CD4-positive, alpha-beta T cell treated with Interleukin-1 beta for 1 hour (primary cell): ENCODE results near the gene GBP5.
"Not testable (repeated sequence)": the region's sequence is repeated elsewhere in the genome, so short reads cannot be mapped to it uniquely, and the experiment has no call there.

Experiments
- DNase-seq, 2 donors: peaks; one replicate each; pipeline ENCODE4 v3.0.0-alpha.2; 2020 to 2022

Gene GBP5

DNA sequence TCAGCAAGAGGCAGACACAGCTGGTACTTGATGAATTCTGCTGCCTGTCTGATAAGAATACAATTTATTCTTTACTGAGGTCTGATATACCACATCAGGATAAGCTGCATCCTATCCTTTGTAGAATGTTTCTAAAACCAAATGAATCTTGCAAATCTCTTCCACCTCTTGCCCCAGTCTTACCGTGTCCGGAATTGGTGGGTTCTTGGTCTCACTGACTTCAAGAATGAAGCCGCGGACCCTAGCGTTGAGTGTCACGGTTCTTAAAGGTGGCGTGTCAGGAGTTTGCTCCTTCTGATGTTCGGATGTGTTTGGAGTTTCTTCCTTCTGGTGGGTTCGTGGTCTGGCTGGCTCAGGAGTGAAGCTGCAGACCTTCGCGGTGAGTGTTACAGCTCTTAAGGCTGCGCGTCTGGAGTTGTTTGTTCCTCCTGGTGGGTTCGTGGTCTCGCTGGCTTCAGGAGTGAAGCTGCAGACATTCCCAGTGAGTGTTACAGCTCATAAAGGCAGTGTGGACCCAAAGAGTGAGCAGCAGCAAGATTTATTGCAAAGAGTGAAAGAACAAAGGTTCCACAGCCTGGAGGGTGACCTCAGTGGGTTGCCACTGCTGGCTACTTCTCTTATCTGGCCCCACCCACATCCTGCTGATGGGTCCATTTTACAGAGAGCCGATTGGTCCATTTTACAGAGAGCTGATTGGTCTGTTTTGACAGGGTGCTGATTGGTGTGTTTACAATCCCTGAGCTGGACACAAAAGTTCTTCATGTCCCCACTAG, at the start of gene GBP5:
Gene GBP5, minus strand, starts transcription at position 592 of the 773 bp plus-strand sequence. CDS start 3,305 bp downstream, outside the sequence.
- DNase-seq: peak; percentile 84 to 87

- no peak for DNase-seq
Observed at GRCh38 chr1:89322402-89322801, 49.7 kb upstream of the GBP5 start.

DNA sequence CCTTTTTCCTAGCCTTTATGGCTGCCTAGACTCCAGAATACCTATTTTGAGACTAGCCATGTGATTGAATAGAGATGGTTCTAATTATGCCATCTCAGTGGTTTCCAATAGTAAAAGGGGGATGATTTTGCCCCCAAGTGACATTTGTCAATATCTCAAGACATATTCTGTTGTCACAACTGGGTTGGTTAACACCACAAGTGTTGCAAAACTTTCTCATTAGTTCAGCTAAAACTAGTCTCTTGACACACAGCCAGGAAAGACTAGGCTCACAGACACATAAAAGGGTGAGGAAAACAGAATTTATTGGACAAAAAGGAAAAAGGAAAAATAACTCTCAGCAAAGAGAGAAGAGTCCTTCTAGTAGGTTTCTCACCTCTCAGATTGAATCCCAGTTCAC, 39.9 kb upstream of the GBP5 start:
- no peak for DNase-seq

DNA sequence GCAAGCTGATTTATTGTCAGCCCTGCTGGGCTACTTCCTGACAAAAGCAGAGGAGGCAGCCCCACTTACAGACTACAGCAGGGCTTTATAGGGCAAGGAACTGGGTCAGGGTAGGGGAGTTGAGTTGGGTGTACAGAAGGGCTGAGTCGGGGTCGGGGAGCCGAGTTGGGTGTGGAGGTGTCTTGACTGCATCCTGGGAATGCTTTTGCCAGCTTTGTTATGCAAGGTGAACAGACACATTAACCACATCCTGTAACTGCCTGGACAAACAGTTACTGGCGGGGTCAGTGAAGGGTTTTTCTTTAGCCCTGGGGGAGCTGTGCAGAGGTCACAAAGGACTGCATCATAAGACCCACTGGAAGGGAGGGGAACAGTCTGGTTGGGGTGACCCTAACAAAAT, 39.1 kb upstream of the GBP5 start:
- peak in 1 of 2 donors; percentile 24 for DNase-seq

GRCh38 chr1:89310976-89311375, 38.3 kb upstream of the GBP5 start:
- DNase-seq: no peak

- DNase-seq: peak in 1 of 2 donors; percentile 39
Observed at GRCh38 chr1:89310505-89310904, 37.8 kb upstream of the GBP5 start.

- no peak for DNase-seq
Observed at GRCh38 chr1:89309828-89310227, 37.2 kb upstream of the GBP5 start.

GRCh38 chr1:89306273-89306672, 33.6 kb upstream of the GBP5 start:
- DNase-seq: no peak

DNA sequence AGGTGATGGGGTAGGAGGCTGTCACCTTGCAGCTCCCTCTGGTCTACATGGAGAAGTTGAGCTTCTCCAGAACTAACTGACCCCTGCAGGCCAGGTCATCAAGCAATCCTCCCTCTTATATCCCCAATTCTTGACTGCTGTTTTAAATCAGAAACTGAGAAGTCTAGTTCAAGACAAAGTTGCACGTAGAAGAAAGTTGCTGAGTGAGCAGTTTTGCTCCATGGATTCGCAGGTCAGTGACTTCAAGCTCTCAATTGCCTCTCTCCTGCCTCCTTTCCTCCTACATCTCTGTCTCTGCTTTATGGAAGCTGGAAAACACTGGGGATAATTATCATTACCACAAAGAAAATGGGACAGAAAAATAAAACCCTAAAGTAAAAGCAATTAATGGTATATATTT, 32.8 kb upstream of the GBP5 start:
- no peak for DNase-seq

DNA sequence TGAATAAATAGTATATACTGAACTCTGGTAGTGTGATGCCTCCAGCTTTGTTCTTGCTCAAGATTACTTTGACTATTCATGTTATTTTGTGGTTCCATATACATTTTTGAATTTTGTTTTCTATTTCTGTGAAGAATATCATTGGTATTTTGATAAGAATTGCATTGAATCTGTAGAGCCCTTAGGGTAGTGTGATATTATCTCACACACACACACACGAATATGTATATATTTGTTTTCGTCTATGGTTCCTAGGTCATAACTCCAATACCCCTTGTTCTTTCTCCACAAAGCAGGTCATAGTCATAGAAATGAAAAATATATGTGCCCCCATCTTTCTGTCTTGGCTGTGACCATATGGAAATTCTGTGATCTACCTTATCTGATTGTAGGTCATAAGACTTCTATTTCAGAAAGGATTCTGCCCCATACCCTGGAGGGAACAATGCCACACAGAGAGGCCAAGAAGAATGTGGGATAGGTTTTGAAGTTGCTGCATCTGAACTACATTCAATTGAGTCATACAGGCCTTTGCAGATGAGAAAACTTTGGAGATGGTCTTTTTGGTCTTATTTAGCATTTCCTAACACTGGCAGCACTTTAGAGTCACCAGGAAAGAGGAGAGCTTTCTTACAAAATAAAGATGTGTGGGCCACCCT, 32.0 kb upstream of the GBP5 start:
- DNase-seq: no peak

DNA sequence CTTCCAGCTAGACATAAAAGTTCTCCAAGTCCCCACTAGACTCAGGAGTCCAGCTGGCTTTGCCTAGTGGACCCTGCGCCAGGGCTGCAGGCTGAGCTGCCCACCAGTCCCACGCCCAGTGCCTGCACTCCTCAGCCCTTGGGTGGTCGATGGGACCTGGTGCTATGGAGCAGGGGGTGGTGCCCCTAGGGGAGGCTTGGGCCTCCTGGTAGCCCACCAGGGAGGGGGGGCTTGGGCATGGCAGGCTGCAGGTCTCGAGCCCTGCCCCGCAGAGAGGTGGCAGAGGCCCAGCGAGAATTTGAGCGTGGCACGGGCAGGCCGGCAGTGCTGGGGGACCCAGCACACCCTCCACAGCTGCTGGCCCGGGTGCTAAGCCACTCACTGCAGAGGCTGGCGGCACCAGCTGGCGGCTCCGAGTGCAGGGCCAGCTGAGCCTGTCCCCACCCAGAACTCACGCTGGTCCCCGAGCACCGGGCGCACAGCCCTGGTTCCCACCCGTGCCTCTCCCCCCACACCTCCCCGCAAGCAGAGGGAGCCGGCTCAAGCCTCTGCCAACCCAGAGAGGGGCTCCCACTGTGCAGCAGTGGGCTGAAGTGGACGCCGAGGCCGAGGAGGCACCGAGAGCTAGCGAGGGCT, 30.2 kb upstream of the GBP5 start:
- DNase-seq: no peak

- DNase-seq: not testable (repeated sequence)
Observed at GRCh38 chr1:89299739-89300463, 27.2 kb upstream of the GBP5 start.

- no peak for DNase-seq
Observed at GRCh38 chr1:89298461-89298860, 25.8 kb upstream of the GBP5 start.

DNA sequence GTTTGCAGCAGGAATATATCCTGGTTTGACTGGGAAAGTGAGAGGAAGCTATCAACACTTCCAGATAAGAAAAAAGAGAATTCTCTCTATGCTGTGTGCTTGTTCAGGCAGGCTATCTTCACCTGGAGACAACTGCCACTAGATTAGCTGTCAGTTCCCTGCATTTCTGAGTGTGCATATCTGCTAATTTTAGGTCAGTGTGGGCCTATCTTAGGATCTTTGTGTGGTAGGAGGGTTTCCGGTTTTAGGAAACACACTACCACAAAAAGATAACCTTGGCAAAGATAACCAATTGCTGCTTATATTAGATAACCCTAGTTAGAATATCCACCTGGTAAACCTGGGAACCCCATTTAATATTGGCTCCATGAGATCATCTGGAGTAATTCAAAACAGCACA, 22.5 kb upstream of the GBP5 start:
- DNase-seq: peak in 1 of 2 donors; percentile 54

- no peak for DNase-seq
Observed at GRCh38 chr1:89291276-89291675, 18.6 kb upstream of the GBP5 start.

- no peak for DNase-seq
Observed at GRCh38 chr1:89288051-89288340, 15.3 kb upstream of the GBP5 start.

DNA sequence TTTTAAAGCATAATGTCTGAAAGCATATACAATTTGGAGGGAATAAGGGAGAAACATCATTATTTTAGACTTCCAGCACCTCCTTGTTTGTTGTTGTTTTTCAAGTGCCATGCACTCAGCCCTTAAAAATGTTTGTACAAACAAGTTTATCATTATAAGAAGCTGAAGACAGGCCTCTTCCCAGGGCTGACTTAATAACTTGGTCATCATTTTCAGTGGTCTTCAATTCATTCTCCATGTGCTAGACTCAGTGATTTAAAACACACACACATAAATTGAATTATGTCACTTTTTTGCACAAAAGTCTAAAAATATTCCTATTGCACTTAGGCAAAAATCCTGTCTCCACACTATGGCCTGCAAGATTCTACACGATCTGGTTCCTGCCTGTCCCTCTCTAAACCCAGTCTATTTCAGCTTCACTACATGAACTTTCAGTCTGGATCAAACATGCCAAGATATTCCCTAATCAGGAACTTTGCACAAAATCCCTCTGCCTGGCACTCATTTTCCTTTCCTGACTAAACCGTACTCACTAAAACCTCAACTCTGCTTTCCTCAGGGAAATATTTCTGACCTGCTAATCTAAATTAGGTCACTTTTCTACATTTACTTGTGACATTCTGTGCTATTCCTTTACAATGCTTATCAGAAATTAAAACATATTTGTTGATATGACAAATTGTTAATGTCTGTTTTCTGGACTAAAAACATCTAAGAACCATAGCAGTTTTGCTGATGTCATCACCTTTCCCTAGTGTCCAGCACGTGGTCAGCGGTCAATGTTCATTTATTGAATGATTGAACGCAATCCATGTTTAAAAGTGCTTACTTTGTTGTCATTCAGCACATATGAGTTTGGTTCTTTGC, 14.8 kb upstream of the GBP5 start:
- no peak for DNase-seq

- peak in 1 of 2 donors; percentile 41 for DNase-seq
Observed at GRCh38 chr1:89286549-89287180, 14.0 kb upstream of the GBP5 start.

- peak in 1 of 2 donors; percentile 32 for DNase-seq
Observed at GRCh38 chr1:89285745-89286380, 13.2 kb upstream of the GBP5 start.

DNA sequence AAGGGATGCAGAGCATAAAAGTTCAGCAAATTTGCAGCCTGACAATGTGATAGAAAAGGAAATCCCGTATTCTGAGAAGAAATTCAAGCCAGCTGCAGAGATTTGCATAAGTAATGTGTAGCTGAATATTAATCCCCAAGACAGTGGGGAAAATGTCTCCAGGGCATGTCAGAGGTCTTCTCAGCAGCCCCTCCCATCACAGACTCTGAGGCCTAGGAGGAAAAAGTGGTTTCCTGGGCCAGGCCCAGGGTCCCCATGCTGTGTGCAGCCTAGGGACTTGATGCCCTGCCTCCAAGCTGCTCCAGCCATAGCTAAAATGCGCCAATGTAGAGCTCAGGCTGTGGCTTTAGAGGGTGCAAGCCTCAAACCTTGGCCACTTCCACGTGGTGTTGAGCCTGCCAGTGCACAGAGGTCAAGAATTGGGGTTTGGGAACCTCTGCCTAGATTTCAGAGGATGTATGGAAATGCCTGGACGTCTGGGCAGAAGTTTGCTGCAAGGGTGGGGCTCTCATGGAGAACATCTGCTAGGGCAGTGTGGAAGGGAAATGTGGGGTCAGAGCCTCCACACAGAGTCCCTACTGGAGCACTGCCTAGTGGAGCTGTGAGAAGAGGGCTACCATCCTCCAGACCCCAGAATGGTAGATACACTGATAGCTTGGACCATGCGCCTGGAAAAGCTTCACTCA, 11.6 kb upstream of the GBP5 start:
- DNase-seq: not testable (repeated sequence)

DNA sequence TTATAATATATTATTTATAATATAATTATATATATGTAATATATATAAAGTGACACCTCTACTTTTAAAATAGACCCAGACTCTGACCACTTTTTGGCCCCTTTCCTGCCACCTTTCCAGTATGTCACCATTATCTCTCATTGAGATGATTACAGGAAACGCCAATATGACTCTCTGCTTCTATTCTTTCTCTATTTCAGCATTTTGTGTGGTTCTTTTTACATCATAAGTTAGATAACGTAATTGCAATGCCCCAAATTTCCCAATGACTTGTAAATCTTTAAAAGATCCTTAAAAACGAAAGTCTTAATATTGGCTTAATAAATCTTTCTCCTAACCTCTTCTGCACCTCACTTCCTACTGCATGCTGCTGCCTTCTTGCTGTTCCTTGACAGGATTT, 8.1 kb upstream of the GBP5 start:
- no peak for DNase-seq
